Activated T-cell treated with anti-CD3 and anti-CD28 coated beads for 1 hour (primary cell): ENCODE data around the gene PLD5.
"Not testable (repeated sequence)": the region's sequence is repeated elsewhere in the genome, so short reads cannot be mapped to it uniquely, and the experiment has no call there.

Experiments used
- DNase-seq: peaks from one replicate; pipeline ENCODE4 v3.0.0-alpha.2; 2020; ENCODE audit warnings: low read depth

Gene PLD5

DNA sequence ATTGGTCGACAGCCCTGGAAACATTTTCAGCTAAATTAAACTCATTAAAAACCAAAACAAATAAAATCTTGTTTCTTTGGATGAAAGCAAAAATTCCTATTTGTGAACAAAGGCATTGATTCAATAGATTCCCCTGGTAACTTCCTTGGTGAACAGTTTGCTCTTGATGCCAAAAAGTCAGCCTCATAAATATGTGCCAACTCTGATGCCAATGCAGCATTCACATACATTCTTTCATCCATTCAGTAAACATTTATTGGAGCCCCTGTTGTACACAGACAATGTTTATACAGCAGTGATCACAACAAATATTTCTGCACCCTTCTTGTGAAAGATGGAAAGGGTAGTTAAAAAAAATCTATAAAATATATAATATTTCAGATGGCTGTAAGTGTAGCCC is 107.8 kb downstream of the PLD5 start:
- no peak for DNase-seq

DNA sequence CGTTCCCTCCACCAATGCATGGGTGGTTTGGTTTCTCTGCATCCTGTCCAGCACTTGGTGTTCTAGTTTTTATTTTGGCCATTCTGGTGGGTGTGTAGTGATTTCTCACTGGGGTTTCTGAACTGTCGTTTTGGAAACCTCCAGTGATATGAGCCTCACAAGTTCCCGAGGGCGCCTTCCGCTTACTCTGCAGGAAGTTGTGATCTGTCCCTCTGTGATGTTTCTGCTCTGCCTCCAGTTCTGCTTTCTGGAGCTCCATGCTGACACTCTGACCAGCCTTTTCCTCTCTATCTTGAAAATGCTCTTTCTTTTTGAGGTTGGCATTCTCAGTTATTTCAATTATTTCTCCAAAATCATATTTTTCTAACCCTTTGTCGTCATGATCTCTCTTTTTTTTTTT is 111.6 kb downstream of the PLD5 start:
- DNase-seq, result no peak

DNA sequence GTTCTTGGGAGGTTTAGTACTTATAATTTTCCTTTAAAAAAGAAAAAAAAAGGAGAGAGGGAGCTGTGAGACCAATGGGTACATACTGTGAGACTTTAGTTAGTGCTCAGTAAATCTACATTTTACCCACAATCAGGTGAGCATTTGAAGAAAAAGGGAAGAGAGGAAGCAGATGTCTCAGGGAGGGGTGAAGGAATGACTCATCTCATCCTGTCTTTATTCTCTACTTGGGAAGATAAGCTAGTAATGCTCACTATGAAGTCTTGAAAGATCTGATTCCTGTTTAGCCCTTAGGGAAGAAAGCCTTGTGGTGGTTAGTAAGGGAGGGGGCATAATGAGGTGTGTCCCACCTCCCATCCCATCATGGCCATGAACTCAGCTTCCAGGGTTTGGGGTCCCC is 112.6 kb downstream of the PLD5 start:
- no peak for DNase-seq

DNA sequence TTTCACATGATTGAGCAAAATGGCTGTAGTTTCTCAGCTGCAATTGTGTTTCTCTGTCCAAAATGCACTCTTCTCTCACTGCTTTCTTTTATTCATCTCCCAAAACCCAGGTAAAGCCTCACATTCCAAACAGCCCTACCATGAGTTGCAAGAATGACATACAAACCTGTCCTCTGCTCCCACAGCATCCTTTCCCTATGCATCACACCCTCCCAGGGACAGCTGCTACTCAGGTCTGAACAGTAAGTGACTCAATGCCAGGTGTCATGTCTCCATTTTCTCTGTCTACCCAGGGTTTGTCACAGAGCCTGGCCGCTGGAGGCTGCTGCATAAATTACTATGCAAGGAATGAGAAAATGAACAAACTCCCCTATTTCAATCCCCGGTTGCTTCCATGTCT is 118.5 kb downstream of the PLD5 start:
- DNase-seq, result no peak

DNA sequence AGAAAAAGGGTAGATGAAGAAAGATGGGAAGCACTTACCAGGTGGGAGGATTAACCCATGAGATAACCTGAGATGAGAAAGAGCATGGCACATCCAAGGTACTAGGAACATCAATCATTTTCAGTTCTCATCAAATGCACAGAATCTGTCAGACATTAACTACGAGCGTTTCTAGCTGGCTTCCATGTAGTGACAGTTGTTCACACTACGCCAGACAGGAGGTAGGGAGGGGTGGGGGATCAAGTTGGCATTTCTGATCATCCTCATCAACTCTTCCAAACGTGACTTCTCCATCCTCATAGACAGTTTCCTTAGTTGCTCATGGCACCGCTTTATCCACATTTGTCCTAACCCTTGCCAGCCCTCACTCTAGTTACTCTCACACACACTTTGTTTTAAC is 120.2 kb downstream of the PLD5 start:
- DNase-seq, result no peak

DNA sequence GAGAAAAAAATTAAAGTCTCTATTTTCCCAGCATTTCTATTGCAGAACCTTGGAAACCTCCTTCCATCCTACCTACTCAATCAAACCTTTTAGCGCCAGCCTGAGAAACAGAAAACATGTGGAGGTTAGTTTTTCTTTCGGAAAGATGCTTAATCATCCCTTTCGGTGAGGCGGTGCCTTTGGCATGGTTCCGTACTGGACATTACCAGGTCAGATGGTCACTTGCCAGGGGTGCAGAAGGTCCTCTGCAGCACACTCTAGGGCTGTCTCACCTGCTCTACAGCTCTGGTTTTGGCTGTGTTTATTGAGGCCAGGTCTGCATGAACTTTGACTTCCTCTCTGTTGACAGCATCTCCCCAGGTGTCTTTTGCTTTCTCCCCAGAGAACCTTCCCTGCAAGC is 121.5 kb downstream of the PLD5 start:
- DNase-seq, result no peak

DNA sequence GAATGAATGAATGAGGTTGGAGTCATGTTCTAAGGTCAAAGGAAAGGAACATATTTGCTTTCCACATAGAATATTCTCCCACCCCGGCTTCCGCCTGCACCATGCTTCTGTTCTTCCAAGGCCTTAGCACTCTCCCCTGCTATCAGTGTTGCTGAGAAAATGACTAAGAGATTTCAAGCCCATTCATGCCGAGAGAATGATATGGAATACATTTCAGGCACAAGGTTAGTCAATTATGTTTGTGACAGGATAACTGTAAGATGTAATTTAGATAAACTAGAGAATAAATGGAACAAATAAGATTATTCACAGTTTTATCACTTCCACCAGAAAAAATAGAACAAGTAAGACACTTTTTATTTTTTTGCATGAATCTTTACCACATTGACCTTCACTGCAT is 122.6 kb downstream of the PLD5 start:
- DNase-seq, result no peak

DNA sequence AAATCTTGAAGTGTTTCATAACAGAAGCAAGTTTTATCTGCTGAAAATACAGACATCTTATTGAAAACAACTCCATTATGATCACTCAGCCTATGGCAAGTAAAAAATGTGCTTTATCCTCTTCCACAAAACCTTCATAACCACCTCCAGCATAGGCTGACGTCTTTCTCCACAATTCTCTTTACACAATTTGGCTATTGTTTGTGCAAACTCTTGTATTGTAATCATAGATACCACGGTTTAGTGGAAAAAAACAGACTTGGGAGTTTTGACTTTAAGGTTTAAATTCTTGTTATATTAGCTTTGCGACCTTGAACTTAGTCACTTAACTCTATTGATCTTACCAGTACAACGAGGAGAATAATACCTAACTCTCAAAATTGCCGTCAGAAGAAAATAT is 126.1 kb downstream of the PLD5 start:
- DNase-seq, result no peak

DNA sequence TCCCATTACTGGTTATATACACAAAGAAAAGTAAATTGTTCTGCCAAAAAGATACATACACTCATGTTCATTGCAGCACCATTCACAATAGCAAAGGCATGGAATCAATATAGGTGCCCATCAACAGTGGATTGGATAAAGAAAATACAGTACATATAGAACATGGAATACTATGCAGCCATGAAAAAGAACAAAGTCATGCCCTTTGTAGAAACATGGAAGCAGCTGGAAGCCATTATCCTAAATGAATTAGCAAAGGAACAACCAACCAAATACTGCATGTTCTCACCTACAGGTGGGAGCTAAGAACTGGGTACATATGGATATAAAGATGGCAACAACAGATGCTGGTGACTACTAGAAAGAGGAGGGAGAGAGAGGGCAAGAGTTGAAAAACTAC is 132.6 kb downstream of the PLD5 start:
- no peak for DNase-seq

DNA sequence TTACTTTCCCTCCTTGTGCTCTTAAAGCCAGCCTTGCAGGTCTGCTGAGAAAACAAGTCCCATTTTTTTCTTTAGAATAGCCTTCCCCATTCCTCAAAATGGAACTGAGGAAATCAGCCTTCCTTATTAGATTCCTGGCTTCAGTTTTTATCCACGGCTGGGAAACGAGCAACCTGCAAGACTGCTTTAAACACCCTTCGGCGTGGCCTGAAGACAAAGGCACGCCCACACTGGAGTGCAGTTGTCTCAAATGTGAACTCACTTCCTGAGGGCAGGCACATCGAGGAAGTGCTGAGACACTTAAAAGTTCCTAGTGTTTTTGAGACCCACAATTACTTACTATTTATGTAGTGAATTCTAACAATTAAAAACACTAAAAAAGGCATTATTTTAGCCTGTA is 148.4 kb downstream of the PLD5 start:
- DNase-seq, result not testable (repeated sequence)

DNA sequence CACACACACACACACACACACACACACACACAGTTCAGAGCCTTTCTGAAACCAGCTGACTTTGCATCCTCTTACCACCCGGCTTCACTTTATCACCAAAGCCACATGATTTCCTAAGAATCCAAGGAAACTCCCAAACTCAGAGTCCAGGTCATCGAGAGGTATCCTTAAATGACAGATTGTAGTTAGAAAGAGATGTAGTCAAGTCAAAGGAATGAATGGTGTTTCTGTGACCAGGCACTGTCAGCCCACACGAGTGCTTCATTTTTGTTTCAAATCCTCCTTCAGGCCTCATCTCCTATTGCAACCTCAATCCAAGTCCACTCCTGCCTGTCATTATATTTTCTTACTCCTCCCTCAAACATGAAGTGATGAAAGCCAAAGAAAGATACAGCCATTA is 174.1 kb downstream of the PLD5 start:
- not testable (repeated sequence) for DNase-seq

DNA sequence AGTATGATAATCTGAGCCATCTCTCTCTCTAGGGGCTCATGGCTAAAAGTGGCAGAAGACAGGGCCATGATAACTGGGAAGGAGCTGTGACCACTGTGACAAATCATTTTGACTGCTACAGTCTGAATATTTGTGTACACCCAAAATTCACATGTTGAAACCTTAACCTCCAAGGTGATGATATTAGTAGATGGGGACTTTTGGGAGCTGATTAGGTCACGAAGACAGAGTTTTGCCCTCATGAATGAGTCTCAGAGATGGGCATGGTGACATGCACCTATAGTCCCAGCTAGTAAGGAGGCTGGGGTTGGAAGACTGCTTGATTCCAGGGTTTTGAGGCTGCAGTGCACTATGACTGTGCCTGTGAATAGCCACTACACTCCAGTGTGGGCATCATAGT is 174.9 kb downstream of the PLD5 start:
- DNase-seq, result no peak

DNA sequence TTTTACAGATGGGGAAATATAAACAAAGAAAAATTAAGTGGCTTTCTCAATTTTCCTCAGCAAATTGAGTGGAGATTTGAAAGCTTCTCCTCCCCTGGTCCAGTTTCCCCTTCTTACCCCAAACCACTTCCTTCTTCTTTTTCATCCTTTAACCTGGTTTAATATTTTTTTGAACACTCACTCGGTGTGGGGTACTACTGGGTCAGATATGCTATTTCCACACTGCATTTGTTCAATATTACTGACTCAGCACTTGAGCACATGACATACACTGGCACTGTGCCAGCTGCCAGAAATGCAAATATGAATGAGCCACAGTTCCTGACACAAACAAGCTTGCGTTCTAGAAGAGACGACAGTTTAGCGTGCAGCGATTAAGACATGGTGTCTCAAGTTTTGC is 193.6 kb downstream of the PLD5 start:
- not testable (repeated sequence) for DNase-seq

DNA sequence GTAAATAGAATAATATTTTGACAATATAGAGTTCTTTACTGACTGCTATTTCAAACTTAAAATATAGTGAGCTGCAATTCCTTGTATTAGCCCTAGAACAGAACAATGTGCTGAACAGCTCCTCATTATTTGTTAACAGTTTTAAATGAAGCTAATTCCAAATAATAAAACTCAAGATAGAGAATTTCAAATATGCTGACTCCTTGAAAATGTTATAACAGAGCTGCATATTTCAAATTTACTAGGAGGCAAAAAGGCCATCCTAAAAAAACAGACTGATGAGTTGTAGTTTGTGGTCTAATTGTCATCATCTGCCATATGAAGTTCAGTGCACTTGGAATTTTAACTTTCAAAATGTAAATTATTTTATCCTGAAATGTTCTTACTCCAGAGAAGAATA is 197.1 kb downstream of the PLD5 start:
- not testable (repeated sequence) for DNase-seq

DNA sequence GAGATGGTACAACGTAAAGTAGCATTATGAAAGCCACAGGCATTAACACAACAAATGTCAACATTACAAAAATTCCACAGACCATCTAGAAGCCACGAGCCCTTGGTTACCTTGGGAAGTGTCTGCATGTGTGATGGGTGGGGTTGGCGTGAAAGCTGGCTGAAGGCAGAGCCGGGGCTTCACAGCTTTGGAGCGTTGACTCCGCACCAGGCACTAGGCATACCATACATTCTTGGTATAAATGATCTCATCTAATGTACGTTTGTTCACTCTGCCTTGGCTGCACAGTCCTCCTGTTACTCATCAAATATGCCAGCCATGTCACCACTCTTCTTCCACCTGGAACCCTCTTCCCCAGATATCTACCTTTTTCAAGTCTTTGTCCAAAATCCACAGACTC is 202.5 kb downstream of the PLD5 start:
- DNase-seq, result not testable (repeated sequence)

DNA sequence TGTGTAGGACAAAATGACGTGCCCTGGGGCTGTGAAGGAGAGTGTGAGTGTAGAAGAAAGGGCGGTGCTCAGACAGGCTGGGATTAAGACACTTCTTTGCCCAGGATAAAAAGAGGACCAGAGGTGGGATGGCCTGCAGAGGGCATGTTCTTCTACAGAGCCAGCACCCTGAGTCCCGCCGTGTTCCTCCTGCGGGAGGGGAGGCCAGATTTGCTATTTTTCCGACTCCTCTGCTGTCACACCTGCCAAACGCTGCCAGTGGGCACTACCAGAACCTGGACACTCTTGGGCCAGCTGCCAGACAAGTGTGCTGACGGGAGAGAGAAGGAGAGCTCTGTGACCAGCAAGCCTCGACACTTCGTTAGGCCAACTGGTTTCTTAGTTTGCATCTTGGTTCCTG is 206.4 kb downstream of the PLD5 start:
- DNase-seq, result no peak

DNA sequence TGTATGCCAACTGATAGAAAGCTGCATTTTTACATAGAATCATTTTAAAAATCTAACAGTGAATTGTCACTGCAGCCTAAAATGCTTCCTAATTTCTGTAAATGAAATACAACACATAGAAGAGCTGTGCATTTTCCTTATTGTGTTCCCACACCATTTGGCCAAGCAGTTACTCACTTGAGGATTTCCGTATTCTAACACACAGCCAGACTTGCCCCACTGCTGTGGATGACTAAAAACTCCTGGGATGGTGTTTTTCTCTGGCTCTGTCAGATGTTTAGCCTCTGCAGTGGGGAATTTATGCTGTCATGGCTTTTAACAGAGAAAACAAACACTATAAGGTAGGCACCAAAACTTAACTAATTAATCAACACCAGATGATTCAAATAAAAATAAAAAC is 209.6 kb downstream of the PLD5 start:
- not testable (repeated sequence) for DNase-seq

DNA sequence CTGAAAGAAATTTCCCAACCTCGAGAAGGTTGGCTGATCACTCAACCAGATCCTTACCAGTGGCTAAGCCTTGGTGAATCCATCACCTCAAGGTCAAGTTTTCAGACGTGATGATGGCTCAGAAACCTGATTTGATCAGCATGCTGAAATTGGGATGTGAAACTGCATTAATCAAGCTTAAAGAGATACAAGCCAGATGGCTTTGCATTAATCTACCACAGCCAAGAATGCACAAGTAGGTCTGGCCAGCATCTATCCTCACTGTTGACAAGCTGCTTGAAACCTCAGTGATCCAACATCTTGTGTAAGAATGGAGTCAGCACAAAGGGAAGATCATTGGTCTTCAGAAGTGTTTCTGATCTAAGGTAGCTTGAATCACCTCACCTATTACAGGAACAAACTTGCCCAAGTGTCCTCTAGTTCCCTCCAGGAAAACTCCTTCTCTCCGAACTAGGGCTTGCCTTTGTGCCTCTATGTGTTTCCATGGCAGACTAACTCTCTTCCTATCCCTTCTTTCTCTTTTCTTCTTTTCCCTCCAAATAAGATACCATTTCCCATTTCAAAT is 210.3 kb downstream of the PLD5 start:
- not testable (repeated sequence) for DNase-seq

DNA sequence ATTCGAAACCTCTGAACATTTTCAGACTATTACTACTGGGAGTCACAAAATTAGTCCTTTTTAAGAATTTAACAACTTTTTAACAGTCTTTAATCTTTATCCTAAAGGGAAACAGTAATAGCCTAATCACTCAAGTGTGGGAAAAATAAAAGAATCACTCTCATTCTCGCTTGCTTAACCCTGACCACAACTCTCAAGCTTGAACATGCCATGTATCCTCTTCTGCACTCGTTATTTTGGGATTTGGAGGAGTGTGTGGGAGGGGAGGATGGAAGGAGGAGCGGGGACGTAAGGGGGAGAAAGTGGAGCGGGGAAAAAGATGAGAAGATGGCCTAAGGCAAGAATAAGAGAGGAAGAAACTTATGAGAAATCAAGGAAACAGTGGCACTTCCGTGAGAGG is 215.8 kb downstream of the PLD5 start:
- DNase-seq, result not testable (repeated sequence)

DNA sequence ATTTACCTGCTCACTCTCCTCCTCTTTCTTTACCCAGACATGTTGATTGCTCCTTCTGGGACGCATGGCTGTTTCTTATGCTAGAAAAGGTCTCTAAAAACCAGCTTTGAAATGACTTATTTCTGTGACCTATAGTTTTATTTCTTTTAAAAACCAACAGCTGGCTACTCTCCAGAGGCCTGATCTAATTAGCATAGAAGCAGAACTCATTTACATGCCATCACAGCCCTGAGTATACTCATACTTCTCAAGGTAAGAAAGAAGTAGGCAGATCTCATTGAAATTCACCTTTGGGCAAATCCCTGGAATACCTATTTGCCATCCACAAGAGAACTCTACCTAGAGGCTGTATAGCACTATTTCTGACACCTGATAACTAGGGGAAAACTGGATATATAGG is 230.7 kb downstream of the PLD5 start:
- DNase-seq, result not testable (repeated sequence)

DNA sequence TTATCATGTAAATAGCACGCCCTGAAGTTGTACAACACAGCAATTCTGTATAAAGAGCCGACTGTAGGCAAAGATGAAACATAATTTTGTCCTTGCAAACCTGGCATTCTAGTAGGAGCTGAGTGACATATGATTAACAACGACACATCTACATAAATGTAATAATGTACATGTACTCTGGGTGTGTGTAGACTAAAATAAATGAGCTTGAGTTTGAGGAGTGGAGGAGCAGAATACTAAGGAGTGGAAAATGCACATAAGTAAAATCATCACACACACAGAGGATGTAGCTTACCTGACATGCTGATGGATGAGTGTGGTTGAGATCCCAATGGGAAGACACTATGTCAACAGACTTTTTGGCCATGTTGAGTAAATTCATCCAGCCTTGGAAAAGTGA is 236.4 kb downstream of the PLD5 start:
- not testable (repeated sequence) for DNase-seq

DNA sequence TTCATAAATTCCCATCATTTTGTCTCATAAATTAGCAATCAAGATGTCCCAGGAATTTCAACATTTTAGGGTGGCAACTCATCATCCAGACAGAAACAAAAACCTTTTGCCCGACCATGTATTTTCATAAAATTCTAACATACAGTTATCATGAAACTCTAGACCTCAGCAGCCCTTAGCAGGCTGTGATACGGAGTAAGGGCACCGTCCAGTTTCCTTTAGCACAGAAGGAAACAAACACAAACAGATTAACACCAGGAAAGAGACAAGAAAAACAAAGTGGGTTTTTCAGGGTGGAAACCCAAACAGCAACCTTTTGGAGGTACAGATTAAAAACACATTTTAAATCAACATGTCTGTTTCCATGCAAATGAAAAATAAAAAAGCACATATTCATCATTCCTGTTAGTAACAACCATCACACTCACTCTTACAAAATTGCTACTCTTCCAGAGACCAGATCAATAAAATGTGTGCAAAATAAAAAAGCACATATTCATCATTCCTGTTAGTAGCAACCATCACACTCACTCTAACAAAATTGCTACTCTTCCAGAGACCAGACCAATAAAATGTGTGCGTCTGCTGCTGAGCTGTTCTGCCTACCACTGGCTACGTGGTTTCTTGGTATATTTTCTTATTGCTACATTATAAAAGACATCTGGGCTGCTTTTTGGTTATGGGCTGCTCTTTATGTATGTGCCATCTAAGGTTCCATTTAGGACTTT is 241.6 kb downstream of the PLD5 start:
- not testable (repeated sequence) for DNase-seq

DNA sequence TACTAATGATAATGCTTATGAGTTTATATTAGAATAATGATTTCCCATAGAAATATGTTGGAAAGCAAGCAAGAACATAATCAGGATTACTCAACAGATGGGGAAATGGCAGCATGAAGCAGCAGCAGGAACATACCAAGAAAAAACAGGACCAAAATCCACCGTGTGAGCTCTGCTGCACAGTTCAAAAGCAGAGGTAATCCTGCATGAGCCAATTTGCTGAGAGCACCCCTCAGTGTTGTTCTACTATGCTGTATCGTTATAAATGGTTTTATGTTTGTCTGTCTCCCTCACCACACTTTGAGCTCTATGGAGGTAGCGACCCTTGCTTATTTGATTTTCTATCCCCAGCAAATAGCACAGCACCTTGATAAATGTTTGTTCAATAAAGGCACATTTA is 246.1 kb downstream of the PLD5 start:
- DNase-seq, result not testable (repeated sequence)

DNA sequence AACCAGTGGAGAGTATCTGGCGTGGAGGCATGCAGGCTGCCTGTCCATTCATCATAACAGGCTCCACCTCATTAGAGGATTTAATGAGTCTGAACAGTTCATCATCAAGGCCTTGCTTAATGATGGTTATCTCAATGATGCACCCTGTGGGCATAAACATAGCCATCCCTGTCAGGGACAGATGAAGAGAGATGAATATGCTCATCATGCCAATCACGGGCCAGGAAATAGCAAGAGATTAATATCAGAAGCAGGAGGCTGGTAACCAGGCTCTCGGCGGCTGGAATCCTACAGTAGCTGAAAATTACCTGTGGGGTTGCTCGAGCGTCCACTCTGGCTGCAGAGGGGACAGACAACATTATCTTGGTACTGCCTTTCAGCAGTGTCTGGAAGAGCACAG is 247.7 kb downstream of the PLD5 start:
- DNase-seq, result not testable (repeated sequence)
